Activated CD4-positive, alpha-beta T cell treated with anti-CD3 and anti-CD28 coated beads, Interleukin-2, Interleukin-6, amounts not matched to agents 100 ng/mL and 50 ng/mL, durations not matched to agents 16 hours and 8 hours (primary cell): ENCODE measurements around the gene AMD1.

ENCODE experiments used
- DNase-seq: peaks from one replicate; pipeline ENCODE4 v3.0.0-alpha.2; 2020

The AMD1 gene

DNA sequence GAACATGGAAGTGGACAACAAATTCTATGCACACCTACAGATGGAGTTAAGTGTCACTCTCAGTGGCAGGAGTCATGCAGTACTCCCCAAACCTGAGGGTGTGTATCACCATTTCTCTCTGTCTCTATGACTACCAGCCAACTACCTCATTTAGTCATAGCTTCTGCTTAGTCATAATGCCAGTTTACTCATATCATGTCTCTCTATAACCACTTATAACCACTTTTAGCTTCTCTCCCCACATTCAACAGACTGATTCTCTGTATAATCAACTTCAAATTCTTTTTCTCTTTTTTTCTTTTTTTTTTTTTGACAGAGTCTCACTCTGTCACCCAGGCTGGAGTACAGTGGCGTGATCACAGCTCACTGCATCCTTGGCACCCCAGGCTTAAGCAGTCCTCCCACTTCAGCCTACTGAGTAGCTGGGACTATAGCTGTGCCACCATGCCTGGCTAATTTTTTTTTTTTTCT, 70.1 kb downstream of the AMD1 start:
- DNase-seq = peak; percentile 92
